Kidney (tissue), 14 donors: ENCODE results near the gene SRBD1. TPM values are rescaled to one million over a fixed set of nuclear protein-coding genes. Genes with fewer than 3 reads are reported as not detected.

Experiments used
- DNase-seq, 5 donors: peaks; one replicate each; pipeline ENCODE4 v3.0.0-alpha.2; 2013 to 2020
- FAIRE-seq: peaks from 2 replicates; lab custom pipeline; 2012; peaks lifted over from hg19 to GRCh38; lab: Jason Lieb, UNC
- H3K27ac ChIP-seq, 2 donors: one replicate each; pipeline ENCODE4 v1.7.0; 2013; ENCODE audit warnings: low read depth in 2 of 2, low read length in 2 of 2, inconsistent platforms in 1 of 2
- H3K27me3 ChIP-seq: one replicate; pipeline ENCODE4 v1.7.1; 2013; ENCODE audit warnings: low read length, inconsistent platforms; ENCODE audit not compliant: control insufficient read depth, insufficient read depth
- H3K36me3 ChIP-seq, 3 donors: one replicate each; pipeline versions ENCODE4 v1.7.0 to v1.7.1; 2013; ENCODE audit warnings: low read length in 3 of 3, control low read depth in 1 of 3, inconsistent platforms in 1 of 3; ENCODE audit not compliant: insufficient read depth in 3 of 3, control insufficient read depth in 2 of 3
- H3K4me1 ChIP-seq, 3 donors: one replicate each; pipeline versions ENCODE4 v1.7.0 to v1.7.1; 2013; ENCODE audit warnings: low read length in 3 of 3, inconsistent platforms in 1 of 3, low read depth in 1 of 3; ENCODE audit not compliant: control insufficient read depth in 2 of 3, insufficient read depth in 2 of 3
- H3K4me3 ChIP-seq, 3 donors: one replicate each; pipeline versions ENCODE4 v1.7.0 to v1.8.1; 2013; ENCODE audit warnings: low read length in 3 of 3, control low read depth in 1 of 3, inconsistent platforms in 1 of 3
- H3K9ac ChIP-seq, 3 donors: one replicate each; pipeline versions ENCODE4 v1.7.0 to v1.7.1; 2013; ENCODE audit warnings: low read length in 3 of 3, control low read depth in 1 of 3, inconsistent platforms in 1 of 3
- H3K9me3 ChIP-seq, 3 donors: one replicate each; pipeline versions ENCODE4 v1.7.0 to v1.7.1; 2013; ENCODE audit warnings: low read length in 3 of 3, control low read depth in 1 of 3, inconsistent platforms in 1 of 3; ENCODE audit not compliant: control insufficient read depth in 2 of 3, insufficient read depth in 1 of 3
- CTCF ChIP-seq: IDR thresholded peaks from 3 replicates; pipeline ENCODE4 v1.5.1; 2012; ENCODE audit warnings: mild to moderate bottlenecking, moderate library complexity, borderline replicate concordance; ENCODE audit not compliant: insufficient read depth; ENCODE audit errors: extremely low read depth
- intact Hi-C: fragments of 100-400 bp; cut with DNase I; formaldehyde crosslinking; loops from one replicate; pipeline ENCODE4 v1.11.1; 2022
- polyA plus RNA-seq: library from polyadenylated mRNA; stranded (reverse); fragments of 350-450 nt; fragmentation: Illumina TruSeq; extraction: RNeasy Lipid Tissue Mini Kit (QIAGEN cat#74804); gene quantifications from one replicate; pipeline ENCODE4 v1.2.3, GENCODE V29; 2014; ENCODE audit warnings: low read depth, low replicate concordance; ENCODE audit not compliant: insufficient read depth
- total RNA-seq: library from RNA; stranded (reverse); fragmentation: NEBNext Ultra II Directional; extraction: Animal tissue kit (Norgen Biotek cat#: 25700); gene quantifications from one replicate; pipeline ENCODE4 v1.2.1, GENCODE V29; 2021
- donor health status: control.
- donor health status: control.
- donor health status: control.
- donor health status: control.
- donor health status: control.
- donor health status: DM: yes; HTN: yes; CAD: no.
- donor health status: Normal renal cell carcinoma (clear cell type).

Gene SRBD1
- total and polyA plus RNA-seq, 2 donors from 2014 or later = 5.4 to 19.5 TPM

- H3K36me3 ChIP-seq = no peaks in the 10 kb centered on the region
- H3K27ac ChIP-seq = no peak overlapping the region
- no peak for TF ChIP-seq CTCF
- H3K4me1 ChIP-seq = peaks cover 7 to 26% (median 18%) of the 10 kb centered on the region in 3 donors
- H3K9ac ChIP-seq = no peak overlapping the region
- no peaks in the 10 kb centered on the region for H3K27me3 ChIP-seq
- FAIRE-seq = no peak
- peak in 2 of 5 donors; percentile 30 to 31 for DNase-seq
- intact Hi-C loops = loop anchor here (10.0 kb wide), 1 partner anchor 126 kb away; no protein-coding TSS in a partner anchor
- H3K4me3 ChIP-seq = peak overlapping the region in 1 of 3 donors; percentile 7
- H3K9me3 ChIP-seq = no peaks in the 10 kb centered on the region
These were observed 37.6 kb upstream of the SRBD1 start for GRCh38 chr2:45648636-45649035.

GRCh38 chr2:45647986-45648520, 37.0 kb upstream of the SRBD1 start:
- intact Hi-C loops = loop anchor here (10.0 kb wide), 1 partner anchor 127 kb away; no protein-coding TSS in a partner anchor
- FAIRE-seq = no peak

GRCh38 chr2:45647356-45647755, 36.3 kb upstream of the SRBD1 start:
- intact Hi-C loops = loop anchor here (10.0 kb wide), 1 partner anchor 127 kb away; no protein-coding TSS in a partner anchor
- FAIRE-seq = no peak
- Histone ChIP-seq H3K27me3 (no peaks in the 10 kb centered on the region), H3K4me1 (peaks cover 7 to 18% (median 17%) of the 10 kb centered on the region in 3 donors), H3K9ac (no peak overlapping the region), H3K4me3 (no peak overlapping the region), H3K27ac (peak overlapping the region in 1 of 2 donors; percentile 66), H3K9me3 (no peaks in the 10 kb centered on the region), H3K36me3 (no peaks in the 10 kb centered on the region)
- no peak for TF ChIP-seq CTCF
- peak in 4 of 5 donors; percentile 55 to 78 (median 71) for DNase-seq

More at GRCh38 chr2:45647986-45648520, 37.0 kb upstream of the SRBD1 start:
- Histone ChIP-seq H3K27ac (peak overlapping the region; percentile 7 to 34), H3K4me1 (peaks cover 7 to 24% (median 18%) of the 10 kb centered on the region in 3 donors), H3K4me3 (no peak overlapping the region), H3K9me3 (no peaks in the 10 kb centered on the region), H3K9ac (peak overlapping the region in 1 of 3 donors; percentile 29), H3K36me3 (no peaks in the 10 kb centered on the region), H3K27me3 (no peaks in the 10 kb centered on the region)
- no peak for DNase-seq
- TF ChIP-seq CTCF = no peak
